Activated T-cell treated with anti-CD3 and anti-CD28 coated beads for 48 hours (primary cell): ENCODE results near the gene CBX8.

Experiments
- DNase-seq: peaks from one replicate; pipeline ENCODE4 v3.0.0-alpha.2; 2020; ENCODE audit warnings: low read depth

CBX8 gene

DNA sequence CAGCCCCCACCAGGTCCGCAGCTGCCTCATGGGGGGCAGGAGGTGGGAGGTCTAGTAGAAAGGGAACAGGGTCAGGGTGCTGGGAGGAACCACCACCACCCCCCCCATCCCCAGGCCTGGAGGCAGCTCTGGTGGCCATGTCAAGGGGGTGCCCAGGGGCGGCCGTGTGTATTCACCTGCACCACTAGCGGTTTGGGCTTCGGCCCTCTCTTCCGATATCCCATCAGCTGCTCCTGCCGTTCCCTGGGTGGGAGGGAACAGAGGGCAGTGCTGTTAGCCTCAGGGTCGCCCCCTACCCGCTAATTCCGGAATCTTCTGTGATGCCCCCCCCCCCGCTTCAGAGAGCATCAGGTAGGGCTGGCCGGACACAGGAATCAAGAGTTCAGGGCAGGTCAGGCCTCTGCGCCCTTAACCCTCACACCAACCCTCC is 38.6 kb upstream of the CBX8 start:
- no peak for DNase-seq

DNA sequence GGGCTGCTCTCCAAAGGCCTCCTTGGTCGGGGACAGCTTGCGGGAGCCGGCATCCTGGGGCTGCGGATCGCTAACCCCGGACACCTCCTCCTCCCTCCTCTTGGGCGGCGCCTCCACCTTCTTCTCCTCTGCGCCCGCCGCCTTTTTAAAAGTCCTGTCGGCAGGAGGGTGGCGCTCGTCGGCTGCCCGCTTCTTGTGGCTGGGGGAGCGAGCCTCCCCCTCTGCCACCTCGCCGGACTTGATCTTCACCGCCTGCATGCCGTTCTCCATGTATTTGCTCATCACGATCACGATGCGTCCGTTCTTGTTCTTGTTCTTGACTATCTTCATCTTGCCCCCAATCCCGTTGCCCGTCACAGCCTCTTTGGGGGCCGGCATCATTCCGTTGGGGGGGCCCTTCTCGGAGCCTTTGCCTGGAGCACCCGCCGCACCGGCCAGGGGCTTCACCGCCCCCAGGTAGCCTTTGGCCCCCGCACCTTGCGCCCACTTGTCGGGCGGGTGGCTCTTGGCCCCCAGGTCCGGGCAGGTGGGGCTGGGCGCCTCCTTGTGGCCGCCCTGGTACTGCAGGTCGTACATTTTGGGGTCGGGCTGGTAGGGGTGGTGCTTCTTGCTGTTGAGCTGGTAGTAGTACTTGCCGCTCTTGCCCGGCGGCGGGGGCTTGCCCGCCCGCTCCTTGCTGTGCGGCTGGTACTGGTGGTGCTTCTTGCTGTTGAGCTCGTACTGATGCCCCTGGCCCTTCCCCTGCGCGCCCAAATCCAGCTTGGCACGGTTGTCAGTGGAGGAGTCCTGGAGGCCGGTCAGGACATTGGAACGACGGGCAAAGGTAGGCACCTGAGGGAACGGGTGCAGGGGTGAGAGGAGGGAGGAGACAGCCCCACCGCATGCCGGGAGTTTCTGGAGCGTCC is 37.9 kb upstream of the CBX8 start:
- no peak for DNase-seq

DNA sequence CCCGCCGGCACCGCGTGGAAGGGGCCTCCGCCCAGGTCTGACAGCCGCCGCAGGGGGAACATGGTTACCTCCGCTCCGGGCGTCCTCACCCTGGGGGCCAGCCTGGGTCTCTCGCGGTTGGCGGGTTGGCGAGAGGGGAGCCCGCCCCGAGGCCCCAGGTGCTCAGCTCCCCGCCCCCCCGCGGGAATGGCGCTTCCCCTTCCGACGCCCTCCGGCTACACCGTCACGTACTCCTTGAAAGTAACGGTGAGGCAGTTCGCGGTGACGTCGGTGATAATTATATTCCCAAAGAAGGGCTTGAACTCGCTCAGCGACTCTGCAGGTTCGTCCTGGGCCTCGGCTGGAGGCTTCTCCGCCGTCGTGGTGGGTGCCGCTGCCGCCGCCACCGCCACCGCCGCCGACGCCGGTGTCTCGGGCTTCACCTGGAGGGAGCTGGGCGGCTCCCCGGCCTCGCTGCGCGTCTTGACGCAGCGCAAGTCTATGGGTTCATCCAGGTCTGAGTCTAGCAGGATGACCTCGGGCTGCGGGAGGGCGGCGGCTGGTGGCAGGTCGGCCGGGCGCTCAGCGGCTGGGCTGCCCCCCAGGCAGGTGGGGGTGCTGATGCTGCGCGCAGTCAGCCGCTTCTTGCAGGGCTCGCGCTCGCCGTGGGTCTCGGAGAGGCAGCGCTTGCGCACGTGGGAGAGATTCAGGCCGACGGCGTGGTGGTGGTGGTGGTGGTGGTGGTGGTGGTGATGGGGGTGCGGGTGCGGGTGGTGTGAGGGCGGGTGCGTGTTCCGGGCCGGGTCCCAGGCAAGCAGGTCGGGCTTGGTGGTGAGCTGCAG is 37.1 kb upstream of the CBX8 start:
- DNase-seq = no peak

DNA sequence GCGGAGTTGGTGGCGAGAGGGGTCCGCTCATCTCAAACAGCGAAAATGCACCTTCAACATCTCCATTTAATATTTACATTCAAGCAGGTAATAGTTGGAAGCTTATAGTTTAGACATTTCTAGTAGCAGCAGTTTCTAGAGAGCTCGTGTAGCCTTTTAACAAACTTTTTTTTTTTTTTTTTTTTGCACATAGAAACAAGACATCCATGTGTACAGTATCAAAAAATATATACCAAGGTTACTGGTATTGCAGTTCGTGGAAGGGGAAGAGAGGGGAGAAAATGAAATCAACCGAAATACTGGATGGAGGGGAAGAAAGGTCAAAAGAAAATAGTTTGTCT is 36.2 kb upstream of the CBX8 start:
- DNase-seq = no peak

DNA sequence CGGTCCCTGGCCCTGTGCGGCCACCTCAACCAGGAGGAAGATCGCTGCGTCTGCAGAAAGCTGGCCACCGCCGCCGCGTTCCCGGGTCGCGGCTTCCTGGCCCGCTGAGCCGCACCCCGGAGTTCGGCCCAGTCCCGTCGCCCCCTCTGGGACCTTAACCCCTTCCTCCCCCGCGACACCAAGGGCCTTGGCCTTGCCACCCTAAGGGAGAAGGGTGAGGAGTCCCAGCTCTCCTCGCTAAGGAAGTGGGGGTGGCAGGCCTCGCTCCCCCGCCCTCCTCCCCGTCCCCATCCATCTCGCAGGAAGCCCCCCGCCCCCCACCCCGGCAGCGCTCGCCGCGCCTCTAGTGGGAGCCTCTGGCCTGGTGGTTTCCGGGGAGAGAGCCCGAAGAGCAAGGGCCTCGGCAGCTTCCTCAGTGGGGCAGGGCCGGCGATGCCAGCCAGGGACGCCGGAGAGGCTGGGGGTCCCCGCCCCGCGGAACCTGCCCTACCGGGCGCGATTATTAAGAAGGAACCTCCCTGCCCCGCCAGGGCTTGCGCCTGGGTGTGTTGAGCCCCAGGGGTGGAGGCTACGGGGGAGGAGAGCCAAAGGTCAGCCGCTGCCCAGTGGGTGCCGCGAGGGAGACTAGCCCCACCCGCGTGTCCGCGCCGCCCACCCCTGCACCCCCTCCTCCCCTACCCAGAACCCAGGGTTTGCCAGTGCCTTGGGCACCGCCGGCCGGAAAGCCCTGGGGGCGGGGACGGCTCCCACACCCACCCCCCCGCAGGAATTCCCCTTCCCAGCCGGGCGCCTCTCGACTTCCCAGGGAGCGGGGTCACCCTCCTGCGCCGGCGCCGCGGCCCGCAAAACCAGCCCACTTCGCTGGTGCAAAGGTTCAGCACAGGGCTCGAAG is 35.6 kb upstream of the CBX8 start:
- no peak for DNase-seq

DNA sequence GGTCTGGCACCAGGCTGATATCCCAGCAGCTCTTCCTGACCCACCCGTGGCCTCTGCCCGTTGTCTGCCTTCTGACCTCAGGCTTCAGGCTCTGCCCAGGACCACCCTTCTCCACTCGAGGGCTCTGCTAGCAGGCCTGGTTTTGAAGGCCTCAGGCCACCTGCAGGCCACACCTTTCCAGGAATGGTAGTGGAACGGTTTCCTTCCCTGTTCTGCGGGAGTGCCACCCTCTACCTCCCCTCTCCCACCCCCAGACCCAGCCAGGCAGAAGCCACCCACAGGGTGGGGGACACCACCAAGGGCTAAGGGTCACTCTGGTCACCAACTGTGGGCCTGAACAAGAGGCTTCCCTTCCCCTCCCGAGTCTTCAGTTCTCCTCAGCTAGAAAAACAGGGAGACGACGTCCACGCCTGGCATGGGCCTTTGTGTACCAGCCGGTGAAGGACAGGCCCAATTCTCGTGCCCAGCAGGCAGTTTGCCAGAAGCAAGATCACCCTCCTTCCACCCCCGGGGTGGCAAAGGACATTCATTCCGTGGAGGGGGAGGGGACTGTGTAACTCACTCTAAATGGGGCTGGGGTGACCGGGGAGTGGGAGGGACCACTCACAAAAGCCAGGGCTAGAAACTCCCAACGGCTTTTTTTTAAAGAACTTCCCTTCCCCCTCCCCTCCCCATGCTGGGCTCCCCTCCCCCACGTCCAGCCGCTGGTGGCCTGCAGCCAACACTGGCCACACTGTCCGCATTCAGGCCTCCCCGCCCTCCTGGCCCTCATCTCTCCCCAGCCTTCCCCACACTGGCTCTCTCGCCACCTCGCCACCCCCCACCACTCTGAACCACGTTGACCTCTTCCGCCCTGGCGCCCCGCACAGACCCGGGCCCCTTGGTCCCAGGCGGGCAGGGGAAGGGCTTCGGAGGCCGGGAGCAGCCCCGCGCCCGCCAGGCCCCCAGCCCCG is 34.7 kb upstream of the CBX8 start:
- no peak for DNase-seq

DNA sequence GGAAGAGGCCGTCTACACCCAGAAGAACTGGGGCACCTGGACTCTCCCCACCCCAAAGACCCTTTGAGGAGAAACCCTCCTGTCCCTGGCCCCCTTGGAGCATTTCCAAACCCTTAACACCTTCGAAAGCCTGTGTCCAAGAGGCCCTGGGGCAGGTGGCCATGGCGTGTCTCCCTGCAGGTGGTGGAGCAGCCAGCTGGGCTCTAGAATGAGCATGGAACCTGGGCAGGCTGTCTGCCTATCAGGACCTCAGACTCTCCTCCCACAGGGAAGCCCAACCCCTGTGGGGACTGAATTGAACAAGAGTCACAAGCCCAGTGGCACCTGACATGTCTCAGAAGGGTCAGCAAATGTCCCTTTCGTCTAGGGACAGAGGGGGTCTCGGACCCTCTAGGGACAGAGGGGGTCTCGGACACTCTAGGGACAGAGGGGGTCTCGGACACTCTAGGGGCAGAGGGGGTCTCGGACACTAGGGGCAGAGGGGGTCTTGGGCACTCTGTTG is 33.9 kb upstream of the CBX8 start:
- DNase-seq = no peak

DNA sequence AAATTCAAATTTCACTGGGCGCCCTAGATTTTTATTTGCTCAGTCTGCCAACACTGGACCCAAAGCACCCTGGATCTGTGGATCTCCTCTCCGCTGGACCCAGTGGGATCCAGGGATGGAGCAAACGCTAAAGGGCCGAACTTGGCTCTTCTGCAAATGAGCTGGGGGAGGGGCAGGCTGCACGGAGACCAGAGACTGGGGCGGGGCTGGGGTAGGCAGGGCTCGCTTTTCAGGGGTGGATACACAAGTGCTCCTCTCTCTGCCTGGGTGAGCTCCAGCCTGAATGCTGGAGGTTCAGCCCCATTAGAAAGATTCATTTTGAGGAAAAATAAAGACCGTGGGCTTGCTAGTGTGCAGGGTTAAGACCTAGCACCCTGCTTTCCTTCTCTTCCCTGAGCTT is 33.4 kb upstream of the CBX8 start:
- DNase-seq = no peak

DNA sequence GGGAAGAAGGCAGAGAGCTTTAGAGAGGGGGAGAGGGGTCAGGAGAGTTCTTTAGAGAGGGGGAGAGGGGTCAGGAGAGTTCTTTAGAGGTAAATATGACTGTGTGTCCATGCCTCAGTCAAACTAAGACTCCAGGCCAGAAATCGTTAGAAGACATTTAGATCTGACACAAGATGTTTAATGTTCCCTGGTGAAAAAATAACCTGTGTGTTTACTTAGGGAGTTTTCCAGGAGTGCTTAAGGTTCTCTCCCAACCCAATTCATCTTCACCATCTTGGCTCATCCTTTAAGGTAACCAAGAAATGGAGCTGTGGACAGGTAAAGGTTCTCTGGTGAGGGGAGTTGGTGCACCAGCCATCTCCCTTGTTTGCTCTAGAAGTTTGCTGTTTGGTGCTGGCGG is 32.6 kb upstream of the CBX8 start:
- no peak for DNase-seq

DNA sequence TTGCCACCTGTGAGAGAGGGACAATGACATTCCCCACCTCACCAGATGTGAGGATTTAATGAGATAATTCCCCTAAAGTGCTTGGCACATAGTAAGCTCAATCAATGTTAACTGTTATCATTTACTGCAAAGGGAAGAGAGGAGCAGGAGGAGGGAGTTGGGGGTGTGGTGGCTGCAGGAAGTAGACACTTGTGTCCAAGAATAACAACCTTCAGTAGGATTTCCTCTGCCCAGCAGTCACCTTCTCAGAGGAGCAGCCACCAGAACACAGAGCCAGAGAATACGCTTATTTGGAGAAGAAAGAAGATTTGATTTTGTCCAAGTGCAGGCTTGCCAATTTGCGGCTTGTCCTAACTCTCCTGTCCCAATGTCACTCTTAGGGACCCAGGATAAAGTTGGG is 32.1 kb upstream of the CBX8 start:
- DNase-seq = no peak

DNA sequence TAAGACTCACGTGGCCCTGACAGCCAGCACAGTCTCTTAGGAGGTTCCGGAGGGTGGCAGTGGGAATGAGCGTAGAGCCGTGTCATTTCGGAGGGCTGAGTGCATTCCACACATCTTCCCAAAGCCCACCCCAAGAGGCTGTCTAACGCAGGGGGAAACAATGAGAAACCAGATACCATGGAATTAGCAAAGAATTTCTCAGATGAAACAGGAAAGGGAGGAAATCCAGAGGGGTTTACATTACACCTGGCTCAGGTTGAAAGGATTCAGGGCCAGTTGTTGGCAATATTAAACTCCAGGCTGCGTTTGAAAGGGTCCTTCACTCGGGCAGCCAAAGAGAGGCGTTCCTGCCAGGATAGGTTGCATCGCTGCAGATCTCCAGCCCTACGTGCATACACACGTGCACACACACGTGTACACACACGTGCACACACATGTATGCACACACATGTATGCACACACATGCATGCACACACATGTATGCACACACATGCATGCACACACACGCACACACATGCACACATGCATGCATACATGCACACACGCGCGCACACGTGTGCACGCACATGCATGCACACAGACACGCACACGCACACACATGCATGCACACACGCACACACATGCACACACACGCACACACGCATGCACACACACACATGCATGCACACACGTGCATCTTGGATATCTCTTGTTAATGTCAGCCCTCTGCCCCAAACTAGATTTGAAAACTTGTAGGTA is 30.1 kb upstream of the CBX8 start:
- DNase-seq = no peak

DNA sequence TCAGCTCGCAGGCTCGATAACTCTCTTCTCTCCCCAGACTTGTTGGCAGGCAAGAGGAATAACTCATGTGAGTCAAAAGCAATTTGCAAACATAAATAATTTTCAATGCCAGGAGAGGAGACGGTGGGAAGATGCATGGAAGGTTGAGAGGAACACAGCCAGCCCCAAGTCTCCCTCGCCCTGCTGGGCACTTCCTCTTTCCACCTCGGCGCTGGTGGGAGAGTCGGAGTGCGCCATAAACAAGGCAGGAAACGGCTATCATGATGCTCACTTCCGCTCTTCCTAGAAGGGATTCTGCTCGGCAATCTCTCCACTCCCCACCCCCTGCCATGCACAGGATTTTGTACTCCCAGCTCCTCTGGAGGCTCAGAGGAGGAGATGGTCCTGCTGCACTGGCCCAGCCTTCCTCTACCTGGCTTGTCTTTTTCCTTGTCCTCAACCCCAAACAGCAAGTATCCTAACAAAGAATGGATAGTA is 29.4 kb upstream of the CBX8 start:
- no peak for DNase-seq

DNA sequence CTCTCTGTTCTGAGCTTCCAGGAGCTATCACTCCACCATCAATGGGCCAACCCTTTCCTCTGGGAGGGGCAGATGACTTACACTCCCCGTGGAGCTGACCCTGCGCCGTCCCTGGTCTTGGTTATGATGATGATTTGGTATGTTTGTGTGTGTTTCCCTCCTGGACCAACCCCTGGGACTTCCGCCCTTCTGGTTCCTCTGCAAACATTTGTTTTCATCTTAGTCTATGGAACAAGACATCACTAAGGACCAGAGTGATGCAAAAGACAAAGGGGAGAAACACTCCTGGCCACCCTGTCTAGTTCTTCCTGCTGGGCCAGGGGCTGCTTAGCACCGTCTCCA is 28.7 kb upstream of the CBX8 start:
- no peak for DNase-seq

DNA sequence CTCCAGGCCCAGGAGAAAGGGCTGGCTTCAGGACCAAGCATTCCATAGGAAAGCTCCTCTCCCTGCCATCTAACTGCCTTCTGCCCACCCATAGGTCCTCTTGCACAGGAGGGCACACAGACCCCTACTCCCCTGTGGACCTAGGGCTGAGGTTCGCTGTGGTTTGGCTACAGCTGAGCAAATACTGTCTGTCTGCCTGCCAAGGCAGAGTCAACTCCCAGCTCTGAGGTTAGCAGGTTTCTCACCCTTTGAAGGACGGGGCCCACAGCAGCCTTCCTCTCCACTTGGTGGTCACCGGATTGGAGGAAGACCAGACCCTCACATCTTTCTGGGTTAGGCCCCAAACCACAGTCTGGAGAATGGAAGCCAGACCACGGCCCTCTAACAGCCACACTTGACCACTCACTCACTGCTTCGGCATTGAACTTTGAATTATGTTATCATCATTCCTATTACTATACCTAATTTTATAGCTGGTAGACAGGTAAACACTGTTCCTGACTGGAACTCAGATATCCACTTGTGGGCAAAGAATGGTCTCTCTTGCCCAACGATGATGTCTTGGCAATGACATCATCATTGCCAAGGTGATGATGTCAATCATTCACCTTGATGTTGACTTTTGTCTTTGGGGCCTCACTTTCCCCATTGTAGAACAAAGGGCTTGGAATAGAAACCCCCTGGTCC is 28.2 kb upstream of the CBX8 start:
- no peak for DNase-seq

DNA sequence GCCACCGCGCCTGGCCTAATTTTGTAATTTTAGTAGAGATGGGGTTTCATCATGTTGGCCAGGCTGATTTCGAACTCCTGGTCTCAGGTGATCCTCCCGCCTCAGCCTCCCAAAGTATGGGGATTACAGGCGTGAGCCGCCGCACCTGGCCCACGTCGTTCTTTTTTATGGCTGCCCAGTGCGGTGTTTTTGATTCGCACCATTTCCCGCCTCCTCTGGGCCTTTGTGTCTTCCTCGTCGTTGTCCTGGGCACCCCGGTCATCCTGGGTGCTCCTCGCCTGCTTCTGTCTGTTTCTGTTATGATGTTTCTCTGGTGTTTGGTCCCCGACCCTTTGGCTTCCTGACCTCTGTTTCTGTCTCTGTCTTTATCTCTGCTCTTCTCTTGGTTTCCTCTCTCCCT is 27.4 kb upstream of the CBX8 start:
- DNase-seq = no peak

DNA sequence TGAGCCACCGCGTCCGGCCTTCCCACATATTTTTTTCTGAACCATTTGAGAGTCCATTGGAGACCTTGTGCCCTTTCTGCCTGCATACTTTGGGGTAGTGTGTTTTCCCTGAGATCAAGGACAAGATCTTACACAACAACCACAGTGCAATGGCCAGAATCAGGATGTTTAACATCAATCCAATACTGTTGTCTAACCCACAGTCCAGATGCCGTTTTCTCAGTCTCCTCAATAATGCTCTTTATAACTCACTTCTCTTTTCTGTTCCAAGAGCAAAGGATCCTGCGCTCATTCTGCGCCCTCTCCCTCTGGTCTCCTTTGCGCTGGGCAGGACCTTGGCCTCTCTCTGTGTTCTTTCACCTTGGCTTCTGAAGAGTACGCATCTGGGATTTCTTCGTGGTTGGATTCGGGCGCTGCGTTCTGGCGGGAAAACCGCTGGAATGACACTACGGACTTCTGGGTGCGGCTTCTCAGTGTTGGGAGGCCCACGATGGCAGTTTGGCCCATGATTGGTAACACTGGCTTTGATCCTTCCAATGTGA is 25.8 kb upstream of the CBX8 start:
- DNase-seq = no peak

DNA sequence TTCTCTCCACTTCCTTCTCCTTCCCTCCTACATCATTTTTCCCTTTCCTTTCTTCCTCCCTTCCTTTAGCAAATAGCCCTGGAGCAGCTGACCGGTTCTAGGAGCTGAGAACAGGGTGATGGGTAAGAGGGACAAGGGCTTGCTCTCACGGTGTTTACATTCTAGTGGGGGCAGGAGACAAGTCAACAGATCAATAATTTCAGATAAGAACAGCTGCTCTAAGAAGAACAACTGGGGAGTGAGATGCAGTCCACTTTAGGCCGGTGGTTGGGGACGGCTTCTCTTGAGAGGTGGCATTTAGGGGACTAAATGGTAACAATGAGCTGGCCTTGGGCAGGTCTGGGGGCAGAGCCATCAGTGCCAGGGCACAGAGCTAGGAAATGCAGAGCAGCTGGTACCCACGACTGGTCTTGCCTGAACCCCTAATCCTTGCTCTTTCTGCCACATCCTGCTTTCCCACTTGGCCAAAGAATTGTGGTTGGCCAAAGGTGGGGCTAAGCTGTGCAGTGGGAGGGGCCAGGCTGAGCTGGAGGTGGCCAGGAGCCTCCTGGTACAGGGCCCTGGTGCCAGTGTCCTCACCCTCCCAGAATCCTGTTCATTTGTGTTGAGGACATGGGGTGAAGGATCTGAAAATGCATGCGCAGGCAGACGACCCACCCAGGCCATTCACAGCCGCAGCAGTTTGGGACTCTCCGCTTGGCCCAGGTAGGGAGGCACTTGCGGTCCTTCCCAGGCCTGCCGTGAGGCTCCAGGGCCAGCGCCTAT is 24.6 kb upstream of the CBX8 start:
- no peak for DNase-seq

DNA sequence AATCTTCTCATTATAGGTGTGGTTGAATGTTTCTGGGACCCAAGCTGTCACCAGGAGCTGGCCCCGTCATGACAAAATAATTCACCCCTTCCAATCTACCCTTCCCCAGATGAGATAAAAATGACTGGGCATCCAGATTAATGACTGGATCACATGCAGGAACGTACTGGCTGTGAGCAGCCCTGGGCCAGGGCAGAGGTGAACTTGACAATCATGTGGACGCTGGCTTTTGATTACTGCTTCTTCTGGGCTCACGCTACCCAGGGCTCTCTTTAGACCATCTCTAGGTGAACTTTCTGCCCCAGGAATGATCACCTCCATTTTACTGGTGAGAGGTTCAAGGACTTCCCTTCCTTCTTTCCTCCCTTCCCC is 24.1 kb upstream of the CBX8 start:
- DNase-seq = no peak
